Natural killer cell treated with Interleukin-12 subunit alpha and Interleukin-12 subunit beta and Interleukin-15 and Interleukin-18, amount 100 ng/mL, for 72 hours (primary cell): ENCODE data around the gene RAN. TPM values are rescaled to one million over a fixed set of nuclear protein-coding genes. Genes with fewer than 3 reads are reported as not detected.

Experiments
- ATAC-seq, 2 donors: fragments of 150-1000 bp; cut with Tn5 transposase in 1 of 2; sonication (Bioruptor Pico), chemical (Tn5 transposase) in 1 of 2; 2 replicates each; pipeline ENCODE4 v1.10.0; 2021
- DNase-seq: peaks from one replicate; pipeline ENCODE4 v3.0.0; 2022; ENCODE audit warnings: low spot score
- H3K27ac Mint-ChIP-seq, 2 donors: 1 replicate in 1 of 2; 2 replicates in 1 of 2; pipeline ENCODE4 v1.8.0; 2022; ENCODE audit warnings: mixed read lengths in 2 of 2, mild to moderate bottlenecking in 1 of 2, moderate library complexity in 1 of 2
- H3K27me3 Mint-ChIP-seq, 2 donors: 1 replicate in 1 of 2; 2 replicates in 1 of 2; pipeline ENCODE4 v1.8.0; 2022; ENCODE audit warnings: mixed read lengths in 2 of 2
- H3K36me3 Mint-ChIP-seq: one replicate; pipeline ENCODE4 v1.8.0; 2022; ENCODE audit warnings: mixed read lengths
- H3K4me1 Mint-ChIP-seq, 2 donors: 1 replicate in 1 of 2; 2 replicates in 1 of 2; pipeline ENCODE4 v1.8.0; 2022; ENCODE audit warnings: low read depth in 2 of 2, mixed read lengths in 2 of 2, mild to moderate bottlenecking in 1 of 2
- H3K4me3 Mint-ChIP-seq: one replicate; pipeline ENCODE4 v1.8.0; 2022; ENCODE audit warnings: mixed read lengths
- H3K9me3 Mint-ChIP-seq: 2 replicates; pipeline ENCODE4 v1.8.0; 2022; ENCODE audit warnings: mixed read lengths
- total RNA-seq, 2 donors: library from RNA; stranded (reverse); gene quantifications; one replicate each; pipeline ENCODE4 v1.2.3, GENCODE V29; 2022

The RAN gene
- 1,000 to 10,000 TPM; 1,073 to 1,486 TPM for total RNA-seq

GRCh38 chr12:130871286-130872178 lies at the start of gene RAN:
TSS of gene RAN (plus strand) at chr12:130872066. CDS start at chr12:130872594, 528 bp downstream.
- Mint-ChIP-seq H3K4me3 (peak within 1 kb of the TSS; percentile 94), H3K9me3 (no peaks in the 10 kb centered on the region), H3K36me3 (peaks cover 34% of the 10 kb centered on the region), H3K4me1 (peaks cover 26 to 41% of the 10 kb centered on the region in 2 donors), H3K27me3 (no peaks in the 10 kb centered on the region), H3K27ac (peak within 1 kb of the TSS; percentile 88 to 91)
- ATAC-seq, result peak; percentile 92 to 93
- DNase-seq, result peak; percentile 93

- H3K4me3 Mint-ChIP-seq, result no peak overlapping the region
- no peaks in the 10 kb centered on the region for H3K27me3 Mint-ChIP-seq
- H3K9me3 Mint-ChIP-seq, result no peaks in the 10 kb centered on the region
- DNase-seq, result no peak
- H3K4me1 Mint-ChIP-seq, result peaks cover 0 to 5% of the 10 kb centered on the region in 2 donors
- no peak overlapping the region for H3K27ac Mint-ChIP-seq
- ATAC-seq, result no peak
- peaks cover 5% of the 10 kb centered on the region for H3K36me3 Mint-ChIP-seq
Observed at GRCh38 chr12:130825771-130826150, 46.1 kb upstream of the RAN start.

GRCh38 chr12:130826151-130826801 lies 45.6 kb upstream of the RAN start:
- H3K4me3 Mint-ChIP-seq, result no peak overlapping the region
- peak; percentile 72 to 83 for ATAC-seq
- H3K9me3 Mint-ChIP-seq, result no peaks in the 10 kb centered on the region
- no peak overlapping the region for H3K27ac Mint-ChIP-seq
- H3K36me3 Mint-ChIP-seq, result peaks cover under 1% of the 10 kb centered on the region
- peaks cover 0 to under 1% of the 10 kb centered on the region in 2 donors for H3K4me1 Mint-ChIP-seq
- H3K27me3 Mint-ChIP-seq, result no peaks in the 10 kb centered on the region
- peak; percentile 77 for DNase-seq

- Mint-ChIP-seq H3K27me3 (no peaks in the 10 kb centered on the region), H3K27ac (no peak overlapping the region), H3K36me3 (no peaks in the 10 kb centered on the region), H3K4me3 (no peak overlapping the region), H3K9me3 (no peaks in the 10 kb centered on the region), H3K4me1 (peaks cover 0 to 2% of the 10 kb centered on the region in 2 donors)
- DNase-seq (no peak), ATAC-seq (no peak)
Observed at GRCh38 chr12:130827432-130827831, 44.4 kb upstream of the RAN start.

GRCh38 chr12:130828895-130829294 lies 43.0 kb upstream of the RAN start:
- Mint-ChIP-seq H3K36me3 (no peaks in the 10 kb centered on the region), H3K9me3 (no peaks in the 10 kb centered on the region), H3K4me3 (no peak overlapping the region), H3K4me1 (peaks cover 7 to 8% of the 10 kb centered on the region in 2 donors), H3K27ac (no peak overlapping the region), H3K27me3 (no peaks in the 10 kb centered on the region)
- DNase-seq (no peak), ATAC-seq (no peak)

- H3K27ac Mint-ChIP-seq, result no peak overlapping the region
Observed at GRCh38 chr12:130829391-130830245, 42.2 kb upstream of the RAN start.

GRCh38 chr12:130830246-130830551 lies 41.7 kb upstream of the RAN start:
- Mint-ChIP-seq H3K36me3 (no peaks in the 10 kb centered on the region), H3K27me3 (no peaks in the 10 kb centered on the region), H3K4me1 (peaks cover 7 to 8% of the 10 kb centered on the region in 2 donors), H3K9me3 (no peaks in the 10 kb centered on the region), H3K27ac (no peak overlapping the region), H3K4me3 (no peak overlapping the region)
- ATAC-seq, result no peak
- DNase-seq, result no peak

More at GRCh38 chr12:130829391-130830245, 42.2 kb upstream of the RAN start:
- Mint-ChIP-seq H3K4me1 (peaks cover 7 to 8% of the 10 kb centered on the region in 2 donors), H3K9me3 (no peaks in the 10 kb centered on the region), H3K4me3 (no peak overlapping the region), H3K36me3 (no peaks in the 10 kb centered on the region), H3K27me3 (no peaks in the 10 kb centered on the region)
- DNase-seq (no peak), ATAC-seq (peak in 1 of 2 donors; percentile 46)

- no peak overlapping the region for H3K27ac Mint-ChIP-seq
- DNase-seq (no peak), ATAC-seq (no peak)
- no peaks in the 10 kb centered on the region for H3K27me3 Mint-ChIP-seq
- H3K4me1 Mint-ChIP-seq, result peaks cover 8 to 13% of the 10 kb centered on the region in 2 donors
- H3K9me3 Mint-ChIP-seq, result no peaks in the 10 kb centered on the region
- H3K4me3 Mint-ChIP-seq, result no peak overlapping the region
- H3K36me3 Mint-ChIP-seq, result no peaks in the 10 kb centered on the region
Observed at GRCh38 chr12:130831246-130831645, 40.6 kb upstream of the RAN start.

GRCh38 chr12:130831876-130832405 lies 39.9 kb upstream of the RAN start:
- Mint-ChIP-seq H3K4me1 (peaks cover 8 to 13% of the 10 kb centered on the region in 2 donors), H3K9me3 (no peaks in the 10 kb centered on the region), H3K36me3 (no peaks in the 10 kb centered on the region), H3K27ac (no peak overlapping the region), H3K4me3 (no peak overlapping the region), H3K27me3 (no peaks in the 10 kb centered on the region)
- ATAC-seq (no peak), DNase-seq (no peak)

- no peak overlapping the region for H3K27ac Mint-ChIP-seq
- no peak for DNase-seq
- H3K4me3 Mint-ChIP-seq, result no peak overlapping the region
- H3K36me3 Mint-ChIP-seq, result no peaks in the 10 kb centered on the region
- H3K9me3 Mint-ChIP-seq, result no peaks in the 10 kb centered on the region
- H3K4me1 Mint-ChIP-seq, result peaks cover 8 to 13% of the 10 kb centered on the region in 2 donors
- ATAC-seq, result peak in 1 of 2 donors; percentile 59
- H3K27me3 Mint-ChIP-seq, result no peaks in the 10 kb centered on the region
Observed at GRCh38 chr12:130832561-130833209, 39.2 kb upstream of the RAN start.

GRCh38 chr12:130835011-130835410 lies 36.9 kb upstream of the RAN start:
- Mint-ChIP-seq H3K4me3 (no peak overlapping the region), H3K4me1 (peaks cover 17 to 19% of the 10 kb centered on the region in 2 donors), H3K27me3 (no peaks in the 10 kb centered on the region), H3K27ac (no peak overlapping the region), H3K9me3 (no peaks in the 10 kb centered on the region), H3K36me3 (no peaks in the 10 kb centered on the region)
- ATAC-seq (no peak), DNase-seq (no peak)

- ATAC-seq (no peak), DNase-seq (no peak)
- Mint-ChIP-seq H3K9me3 (no peaks in the 10 kb centered on the region), H3K27me3 (no peaks in the 10 kb centered on the region), H3K36me3 (no peaks in the 10 kb centered on the region), H3K27ac (no peak overlapping the region), H3K4me3 (no peak overlapping the region), H3K4me1 (peaks cover 17 to 19% of the 10 kb centered on the region in 2 donors)
Observed at GRCh38 chr12:130835436-130835835, 36.4 kb upstream of the RAN start.
